Measurements from ENCODE around the gene CLMN.
"Not testable (repeated sequence)": the region's sequence is repeated elsewhere in the genome, so short reads cannot be mapped to it uniquely, and the experiment has no call there.

Gene CLMN

GRCh38 chr14:95157327-95158189 is 162.2 kb downstream of the CLMN start, which contains the start of gene DICER1:
Gene DICER1, minus strand, starts transcription at chr14:95157529. Its CDS starts 24,071 bp downstream, at chr14:95133458.
- DNase-seq = peak; percentile 89

- DNase-seq = no peak
Measured at GRCh38 chr14:95157048-95157326, 162.7 kb downstream of the CLMN start.

GRCh38 chr14:95156161-95157047 is 163.3 kb downstream of the CLMN start:
- DNase-seq = peak; percentile 40

- no peak for DNase-seq
Measured at GRCh38 chr14:95155045-95155444, 164.7 kb downstream of the CLMN start.

- DNase-seq = no peak
Measured at GRCh38 chr14:95153866-95154265, 165.8 kb downstream of the CLMN start.

- no peak for DNase-seq
Measured at GRCh38 chr14:95151561-95151960, 168.1 kb downstream of the CLMN start.

- no peak for DNase-seq
Measured at GRCh38 chr14:95150910-95151309, 168.8 kb downstream of the CLMN start.

GRCh38 chr14:95149441-95149840 is 170.3 kb downstream of the CLMN start:
- DNase-seq = no peak

GRCh38 chr14:95147597-95147996 is 172.1 kb downstream of the CLMN start:
- no peak for DNase-seq

GRCh38 chr14:95146079-95146771 is 173.5 kb downstream of the CLMN start:
- DNase-seq = no peak

GRCh38 chr14:95144849-95145248 is 174.9 kb downstream of the CLMN start:
- no peak for DNase-seq

- peak; percentile 12 for DNase-seq
Measured at GRCh38 chr14:95143808-95144620, 175.7 kb downstream of the CLMN start.

- no peak for DNase-seq
Measured at GRCh38 chr14:95142208-95142607, 177.5 kb downstream of the CLMN start.

GRCh38 chr14:95141684-95142083 is 178.0 kb downstream of the CLMN start:
- no peak for DNase-seq

- peak; percentile 12 for DNase-seq
Measured at GRCh38 chr14:95140060-95140858, 179.4 kb downstream of the CLMN start.

GRCh38 chr14:95138876-95139275 is 180.8 kb downstream of the CLMN start:
- DNase-seq = no peak

GRCh38 chr14:95138455-95138854 is 181.3 kb downstream of the CLMN start:
- not testable (repeated sequence) for DNase-seq

- DNase-seq = no peak
Measured at GRCh38 chr14:95137804-95138167, 181.9 kb downstream of the CLMN start.

GRCh38 chr14:95137164-95137803 is 182.4 kb downstream of the CLMN start:
- no peak for DNase-seq

GRCh38 chr14:95136631-95137030 is 183.1 kb downstream of the CLMN start:
- no peak for DNase-seq

All from fibroblast of skin of back (primary cell).